TTC549 (cell line): ENCODE measurements around the gene ZFP30.
"Not testable (repeated sequence)": the region's sequence is repeated elsewhere in the genome, so short reads cannot be mapped to it uniquely, and the experiment has no call there.

ENCODE experiments used
- FAIRE-seq: peaks from 2 replicates; lab custom pipeline; 2012; peaks lifted over from hg19 to GRCh38; lab: Jason Lieb, UNC

ZFP30 gene

DNA sequence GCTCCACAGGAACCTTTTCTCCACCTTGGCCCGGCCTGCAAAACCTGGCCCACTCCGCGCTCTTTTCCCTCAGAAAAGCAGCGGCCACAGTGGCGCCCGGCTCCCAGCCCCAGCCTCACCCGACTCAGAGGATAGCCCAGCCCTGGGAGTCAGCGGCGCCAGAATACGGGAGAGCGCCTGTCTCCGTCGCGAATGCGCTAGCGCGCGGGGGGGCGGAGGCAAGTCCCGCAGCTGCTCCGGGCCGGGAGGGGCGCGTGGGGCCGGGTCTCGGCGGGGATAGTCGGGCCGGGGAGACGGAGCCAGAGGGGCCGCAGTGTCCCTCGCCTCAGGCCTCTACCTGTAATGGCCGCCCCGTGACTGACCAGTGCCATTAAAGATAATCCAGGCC lies at the start of gene ZFP30:
Gene ZFP30, minus strand, starts transcription at position 165 of the 388 bp plus-strand sequence. CDS start 7,643 bp downstream, outside the sequence.
- FAIRE-seq, result no peak

DNA sequence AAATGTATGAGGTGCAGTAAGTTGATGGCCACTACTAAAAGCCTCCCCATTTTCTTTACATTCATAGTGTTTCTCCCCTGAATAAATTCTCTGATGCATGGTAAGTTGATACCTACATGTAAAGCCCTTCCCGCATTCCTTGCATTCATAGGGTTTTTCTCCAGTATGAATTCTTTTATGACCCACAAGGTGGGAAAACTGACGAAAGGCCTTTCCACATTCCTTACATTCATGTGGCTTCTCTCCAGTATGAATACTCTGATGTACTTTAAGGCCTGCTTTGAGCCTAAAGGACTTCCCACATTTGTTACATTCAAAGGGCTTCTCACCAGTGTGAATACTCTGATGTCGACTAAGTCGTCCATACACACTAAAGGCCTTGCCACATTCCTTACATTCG lies 43.8 kb upstream of the ZFP30 start:
- no peak for FAIRE-seq

DNA sequence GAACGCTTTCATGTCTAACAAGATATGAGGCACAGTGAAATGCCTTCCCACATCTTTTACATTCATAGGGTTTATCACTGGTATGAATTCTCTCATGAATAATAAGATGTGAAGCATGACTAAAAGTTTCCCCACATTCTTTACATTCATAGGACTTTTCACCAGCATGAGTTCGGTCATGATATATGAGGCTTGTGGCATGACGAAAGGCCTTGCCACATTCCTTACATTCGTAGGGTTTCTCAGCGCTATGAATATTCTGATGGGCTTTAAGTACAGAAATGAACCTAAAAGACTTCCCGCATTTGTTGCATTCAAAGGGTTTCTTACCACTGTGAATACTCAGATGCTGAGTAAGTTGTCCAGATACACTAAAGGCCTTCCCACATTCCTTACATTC lies 43.0 kb upstream of the ZFP30 start:
- FAIRE-seq, result no peak

DNA sequence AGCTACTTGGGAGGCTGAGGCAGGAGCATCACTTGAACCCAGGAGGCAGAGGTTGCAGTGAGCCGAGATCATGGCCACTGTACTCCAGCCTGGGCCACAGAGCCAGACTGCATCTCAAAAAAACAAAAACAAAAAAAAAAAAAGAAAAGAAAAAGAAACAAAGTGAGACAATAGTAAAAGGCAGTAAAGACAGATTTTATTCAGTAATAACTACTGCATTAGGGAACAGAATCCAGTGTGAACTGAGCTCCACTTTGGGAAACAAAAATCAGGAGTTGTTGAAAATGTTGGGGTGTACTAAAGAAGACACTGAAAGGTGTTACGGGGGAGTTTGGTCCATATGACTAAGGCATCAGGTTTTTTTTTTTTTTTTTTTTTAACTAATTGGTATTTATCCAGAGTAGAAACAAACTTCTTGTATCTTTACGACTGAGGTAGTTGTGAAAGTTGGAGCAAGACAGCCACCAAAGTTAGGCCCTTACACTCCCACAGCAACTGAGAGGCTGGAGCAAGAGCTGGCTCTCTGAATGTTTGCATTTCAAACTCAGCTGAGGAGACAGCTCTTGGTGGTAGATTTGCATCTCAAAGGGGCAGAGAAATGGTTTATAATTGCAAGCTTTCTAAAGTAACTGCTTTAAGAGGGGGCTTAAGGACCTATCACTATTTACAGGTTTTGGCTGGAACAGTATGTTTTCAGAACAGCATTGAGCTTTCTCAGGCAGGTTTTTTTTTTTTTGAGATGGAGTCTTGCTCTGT lies 40.1 kb upstream of the ZFP30 start:
- no peak for FAIRE-seq

DNA sequence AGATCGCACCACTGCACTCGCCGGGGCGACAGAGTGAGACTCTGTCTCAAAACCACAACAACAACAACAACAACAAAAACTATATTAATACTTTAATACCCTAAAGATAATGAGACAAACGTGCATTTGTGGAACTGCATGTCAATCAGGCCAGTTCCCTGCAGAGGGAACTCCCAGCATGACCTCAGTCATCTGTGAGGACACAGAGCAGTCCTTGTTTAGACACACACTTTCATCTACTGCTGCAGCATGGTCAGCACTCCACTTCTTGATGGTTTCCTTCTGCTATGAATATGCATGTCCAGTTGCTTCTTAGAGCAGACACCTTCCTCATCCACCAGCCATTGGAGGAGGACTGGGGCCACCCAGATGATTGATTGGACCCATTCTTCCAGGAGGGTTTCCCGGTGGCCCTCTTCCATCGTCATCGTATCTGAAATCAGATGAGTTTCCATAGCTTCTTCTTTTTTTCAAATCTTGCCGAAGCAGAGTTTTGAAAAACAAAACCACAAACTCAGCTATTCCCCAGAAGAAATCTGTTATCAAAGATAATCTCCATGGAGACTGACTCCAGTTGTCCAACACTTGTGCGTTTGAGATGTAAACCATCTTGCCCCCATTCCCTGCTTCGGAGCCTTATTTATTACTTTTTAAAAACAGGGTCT lies 37.8 kb upstream of the ZFP30 start:
- no peak for FAIRE-seq

DNA sequence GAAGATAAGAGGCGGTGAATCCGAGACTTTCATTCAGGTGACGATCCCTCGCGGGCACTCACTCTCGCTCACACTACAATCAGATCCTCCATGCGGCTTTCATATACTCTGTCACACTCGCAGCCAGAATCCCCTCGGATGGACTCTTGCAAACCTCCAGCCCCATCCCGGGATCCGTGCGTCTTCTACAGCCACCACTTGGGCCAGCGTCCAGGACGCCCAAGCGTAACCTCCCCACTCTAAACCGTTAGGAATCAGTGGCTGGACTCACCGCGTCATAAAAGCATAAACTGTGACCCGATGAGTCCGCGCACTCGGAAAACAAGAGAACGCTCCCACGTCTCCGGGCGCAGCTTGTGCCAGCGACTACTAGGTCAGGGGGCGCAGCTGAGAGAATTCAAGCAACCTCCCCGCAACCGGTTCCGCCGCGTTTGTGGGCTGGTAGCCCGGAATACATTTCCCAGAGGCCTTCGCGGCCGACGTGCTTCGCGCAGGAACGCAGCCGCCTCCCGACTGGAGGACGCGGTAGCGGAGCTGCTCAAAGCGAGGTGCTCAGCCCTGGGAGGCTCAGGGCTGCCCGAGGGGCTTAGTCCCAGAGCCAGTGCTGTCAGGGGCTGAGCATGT lies 36.7 kb upstream of the ZFP30 start:
- FAIRE-seq, result no peak

DNA sequence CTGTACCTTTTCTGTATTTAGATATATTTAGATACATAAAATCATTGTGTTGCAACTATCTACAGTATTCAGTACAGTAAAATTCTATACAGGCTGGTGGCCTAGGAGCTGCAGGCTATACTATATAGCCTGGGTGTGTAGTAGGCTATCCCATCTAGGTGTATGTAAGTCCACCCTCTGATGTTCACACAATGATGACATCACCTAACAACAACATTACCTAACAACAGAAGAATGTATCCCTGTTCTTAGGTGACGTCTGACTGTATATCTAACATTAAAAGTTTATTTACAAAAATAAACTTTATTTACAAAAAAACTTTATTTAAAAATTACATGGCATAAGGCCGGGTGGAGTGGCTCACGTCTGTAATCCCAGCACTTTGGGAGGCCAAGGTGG lies 28.3 kb upstream of the ZFP30 start:
- FAIRE-seq, result no peak

DNA sequence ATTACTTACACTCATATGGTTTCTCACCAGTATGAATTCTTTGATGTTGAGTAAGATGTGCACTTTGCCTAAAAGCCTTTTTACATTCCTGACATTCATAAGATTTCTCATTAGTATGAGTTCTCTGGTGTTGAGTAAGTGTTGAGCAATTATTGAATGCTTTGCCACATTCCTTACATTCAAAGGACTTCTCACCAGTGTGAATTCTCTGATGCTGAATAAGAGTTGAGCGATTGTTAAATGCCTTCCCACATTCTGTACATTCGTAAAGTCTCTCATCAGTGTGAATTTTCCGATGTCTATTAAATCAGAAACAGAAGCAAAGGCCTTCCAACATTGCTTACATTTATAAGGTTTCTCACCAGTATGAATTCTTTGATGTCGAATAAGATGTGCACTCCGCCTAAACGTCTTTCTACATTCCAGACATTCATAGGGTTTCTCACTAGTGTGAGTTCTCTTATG lies 14.2 kb upstream of the ZFP30 start:
- FAIRE-seq, result no peak

DNA sequence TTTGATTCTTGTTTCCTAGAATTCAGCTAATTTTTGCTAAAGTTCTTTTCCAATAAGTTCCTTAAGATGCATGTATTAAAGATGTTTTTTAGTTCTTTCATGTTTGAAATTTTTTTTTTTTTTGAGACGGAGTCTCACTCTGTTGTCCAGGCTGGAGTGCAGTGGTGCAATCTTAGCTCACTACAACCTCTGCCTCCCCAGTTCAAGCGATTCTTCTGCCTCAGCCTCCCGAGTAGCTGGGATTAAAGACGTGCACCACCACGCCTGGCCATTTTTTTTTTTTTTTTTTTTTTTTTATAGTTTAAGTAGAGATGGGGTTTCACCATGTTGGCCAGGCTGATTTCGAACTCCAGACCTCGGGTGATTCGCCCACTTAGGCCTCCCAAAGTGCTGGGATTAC lies 1.9 kb upstream of the ZFP30 start:
- not testable (repeated sequence) for FAIRE-seq

DNA sequence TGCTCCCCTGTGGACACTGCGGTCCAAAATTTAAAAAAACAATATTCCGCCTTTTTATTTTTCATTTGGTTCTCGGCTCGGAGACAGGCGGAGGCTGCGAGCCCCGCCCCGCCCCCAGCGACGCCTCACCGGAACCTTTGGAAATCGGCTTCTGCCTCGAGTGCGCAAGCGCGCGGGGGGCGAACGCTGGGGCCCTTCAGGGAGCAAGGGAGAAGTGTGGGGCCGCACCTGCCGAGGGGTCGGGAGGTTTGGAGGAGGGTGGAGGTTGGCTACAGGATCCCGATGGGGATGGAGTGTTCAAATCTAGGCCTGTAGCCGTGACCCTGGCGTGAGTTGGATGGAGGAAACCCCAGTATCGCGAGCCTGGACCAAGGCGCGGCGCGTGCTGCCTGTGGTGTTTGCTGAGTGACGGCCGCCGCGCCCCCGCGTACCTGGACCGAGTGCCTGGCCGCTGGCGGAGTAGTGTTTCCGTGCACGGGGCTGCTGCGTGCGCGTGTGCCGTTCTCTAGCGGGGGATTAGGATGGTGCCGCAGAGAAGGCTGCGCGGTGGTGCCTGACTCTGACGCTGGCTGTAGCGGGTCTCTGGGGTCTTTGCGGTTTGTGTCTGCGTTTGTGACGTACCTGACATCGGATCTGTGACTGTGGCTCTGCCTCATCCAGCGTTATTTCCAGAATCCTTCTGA lies 565 bp upstream of the ZFP30 start:
- no peak for FAIRE-seq

DNA sequence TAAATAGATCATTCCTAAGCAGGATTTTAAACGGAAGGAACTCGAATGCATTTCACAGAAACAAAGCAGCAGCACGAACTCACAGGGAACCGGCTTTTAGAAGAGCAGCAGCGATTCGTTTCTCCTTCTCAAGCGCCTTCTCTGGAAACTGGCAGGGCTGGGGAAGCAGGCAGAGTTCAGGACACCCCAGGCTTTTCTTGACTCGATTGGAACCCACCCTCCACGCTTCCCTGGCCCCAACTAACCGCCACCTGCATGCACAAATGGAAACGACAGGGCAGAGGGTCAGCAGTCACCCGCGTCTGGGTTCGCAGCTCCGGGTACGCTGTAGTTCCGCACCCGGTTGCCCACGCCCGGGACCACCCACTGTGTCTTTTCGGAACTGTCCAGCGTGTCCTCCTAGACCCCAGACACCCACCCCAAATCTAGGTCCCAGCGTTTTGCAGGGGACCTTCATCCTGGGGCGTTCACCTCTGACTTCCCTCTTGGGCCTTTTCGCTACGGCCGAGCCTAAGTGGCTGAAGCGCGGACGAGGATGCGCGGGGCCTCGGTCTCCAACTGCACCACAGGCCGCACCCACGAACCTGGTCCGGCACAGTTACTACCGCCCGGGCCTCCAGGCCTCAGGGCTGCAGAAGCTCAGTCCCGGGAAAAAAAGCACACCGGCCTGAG lies 500 bp downstream of the ZFP30 start:
- FAIRE-seq, result no peak

DNA sequence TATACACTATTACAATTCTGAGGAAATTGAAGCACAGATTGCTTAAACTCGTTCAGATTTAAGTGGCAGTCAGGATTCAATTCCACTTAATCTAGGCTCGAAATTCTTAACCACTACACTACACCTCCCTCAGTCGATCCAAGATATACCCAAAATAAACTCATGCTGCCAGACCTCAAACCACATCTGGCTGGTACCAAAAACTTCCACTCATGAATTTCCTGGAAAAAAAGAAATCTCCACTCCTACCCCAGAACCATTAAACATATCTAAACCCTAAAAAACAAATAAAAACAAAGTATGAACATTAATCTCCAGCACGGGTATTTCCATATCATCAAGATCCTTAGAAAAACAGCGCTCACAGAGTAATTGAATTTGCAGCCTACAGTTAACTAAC lies 1.1 kb downstream of the ZFP30 start:
- FAIRE-seq, result no peak

DNA sequence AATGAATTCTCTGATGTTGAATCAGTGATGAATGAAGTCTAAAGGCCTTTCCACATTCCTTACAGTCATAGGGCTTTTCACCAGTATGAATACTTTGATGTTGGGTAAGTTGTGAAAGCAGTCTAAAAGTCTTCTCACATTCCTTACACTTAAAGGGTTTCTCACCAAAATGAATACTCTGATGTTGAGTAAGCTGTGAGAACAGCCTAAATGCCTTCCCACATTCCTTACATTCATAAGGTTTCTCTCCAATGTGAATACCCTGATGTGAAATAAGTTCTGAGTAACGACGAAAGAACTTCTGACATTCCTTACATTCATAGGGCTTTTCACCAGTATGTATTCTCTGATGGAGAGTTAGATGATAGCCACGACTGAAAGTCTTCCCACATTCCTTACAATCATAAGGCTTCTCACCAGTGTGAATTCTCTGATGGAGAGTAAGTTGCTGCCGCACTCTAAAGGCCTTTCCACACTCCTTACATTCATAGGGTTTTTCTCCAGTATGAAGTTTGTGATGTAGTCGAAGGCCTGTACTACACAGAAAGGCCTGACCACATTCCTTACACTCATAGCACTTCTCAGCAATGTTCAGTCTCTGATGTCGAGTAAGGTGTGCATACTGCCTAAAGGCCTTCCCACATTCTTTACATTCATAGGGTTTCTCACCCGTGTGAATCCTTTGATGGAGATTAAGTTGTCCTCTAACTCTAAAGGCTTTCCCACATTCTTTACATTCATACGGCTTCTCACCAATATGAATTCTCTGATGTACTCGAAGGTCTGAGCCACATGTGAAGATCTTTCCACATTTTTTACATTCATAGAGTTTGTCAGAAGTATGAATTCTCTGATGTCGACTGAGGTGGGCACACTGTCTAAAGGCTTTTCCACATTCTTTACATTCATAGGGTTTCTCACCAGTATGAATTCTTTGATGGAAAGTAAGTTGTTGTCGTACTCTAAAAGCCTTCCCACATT lies 19.9 kb downstream of the ZFP30 start:
- no peak for FAIRE-seq

DNA sequence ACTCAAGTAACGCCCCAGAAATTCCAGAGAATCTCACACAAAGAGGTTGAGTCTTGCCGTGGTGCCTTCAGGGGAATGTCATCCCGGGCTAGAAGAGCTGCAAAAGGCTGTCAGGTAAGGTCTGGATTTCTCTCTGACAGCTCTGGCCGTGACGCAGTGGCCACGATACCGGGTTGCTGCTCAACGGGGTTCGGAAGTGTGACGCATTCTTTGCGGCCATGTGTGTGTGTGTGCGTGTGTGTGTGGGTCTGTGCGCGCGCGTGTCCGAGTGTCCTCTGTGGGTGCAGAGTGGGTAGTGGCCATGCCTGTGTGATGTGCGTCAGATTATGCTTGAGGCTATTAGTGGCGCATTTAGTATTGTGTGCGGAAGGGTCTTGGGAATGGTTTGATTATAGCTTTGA lies 60.3 kb downstream of the ZFP30 start:
- no peak for FAIRE-seq

DNA sequence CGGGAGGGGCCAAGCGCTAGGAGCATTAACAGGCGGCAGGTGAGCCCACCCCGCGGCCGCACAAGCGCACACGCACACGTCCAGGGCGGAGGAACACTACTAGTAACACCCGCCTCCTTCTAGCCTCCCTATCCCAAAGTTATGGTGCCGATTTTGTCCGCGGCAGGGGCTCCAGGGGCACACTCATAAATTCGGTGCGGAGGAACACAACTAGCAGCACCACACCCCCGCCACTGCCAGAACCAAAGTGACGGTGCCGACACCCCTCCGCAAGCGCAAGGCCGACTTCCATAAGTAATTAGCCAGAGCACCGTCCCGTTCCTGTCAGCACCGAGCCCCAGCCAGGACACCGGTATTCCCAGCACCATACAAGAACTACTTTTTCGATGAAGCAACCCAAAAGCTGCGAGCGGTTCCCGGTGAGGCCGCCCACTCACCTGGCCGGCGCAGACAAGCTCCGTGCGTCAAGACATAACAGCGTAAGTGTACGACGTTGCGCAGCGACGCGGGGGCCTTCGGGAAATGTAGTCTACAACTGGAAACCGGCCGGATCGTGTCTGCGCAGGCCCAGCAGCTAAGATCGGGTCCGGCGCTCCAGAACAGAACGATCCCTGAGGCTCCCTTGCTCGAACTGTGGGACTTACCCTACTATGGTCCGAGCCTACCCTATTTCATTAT lies 60.8 kb downstream of the ZFP30 start, which contains the start of the genes ZNF540 and ZNF571:
Gene ZNF540, plus strand, starts transcription at position 573 of the 678 bp plus-strand sequence. CDS start 3,572 bp downstream, outside the sequence.
Gene ZNF571, minus strand, starts transcription at position 489 of the 678 bp plus-strand sequence. CDS start 8,116 bp downstream, outside the sequence.
- FAIRE-seq, result peak; percentile 85

DNA sequence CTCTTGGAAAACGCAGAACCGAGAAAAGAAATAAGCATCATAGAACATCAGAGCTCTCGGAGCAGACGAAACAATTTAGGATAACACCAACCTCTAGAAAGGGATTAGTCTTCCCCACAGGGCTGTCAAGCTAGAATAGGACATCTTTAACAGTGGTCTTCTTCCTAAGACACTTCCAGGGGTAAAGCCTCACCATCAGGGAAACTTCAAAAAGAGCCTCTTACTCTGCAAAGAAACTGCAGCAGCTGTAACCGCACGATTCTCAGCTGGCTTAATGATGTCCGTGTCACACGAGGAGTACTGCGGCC lies 61.3 kb downstream of the ZFP30 start:
- FAIRE-seq, result no peak

DNA sequence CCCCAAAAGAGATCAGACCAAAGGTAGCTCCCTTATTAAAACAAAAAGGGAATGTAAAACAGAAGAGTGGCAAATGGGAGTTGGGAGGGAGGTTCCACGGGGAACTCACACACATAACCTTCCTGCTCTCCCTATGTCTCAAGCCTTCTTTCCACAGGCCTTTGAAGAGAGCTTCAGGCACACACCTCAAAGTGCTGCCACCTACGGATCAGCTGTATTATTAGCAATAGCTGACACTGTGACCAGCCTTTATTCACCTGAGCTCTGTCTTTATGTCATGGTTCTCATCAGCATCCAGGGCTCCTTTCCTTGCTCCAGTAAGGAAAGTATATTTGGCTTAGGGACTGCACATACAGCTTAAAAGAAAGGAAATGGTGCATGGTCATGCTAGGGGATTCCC lies 71.9 kb downstream of the ZFP30 start:
- no peak for FAIRE-seq

DNA sequence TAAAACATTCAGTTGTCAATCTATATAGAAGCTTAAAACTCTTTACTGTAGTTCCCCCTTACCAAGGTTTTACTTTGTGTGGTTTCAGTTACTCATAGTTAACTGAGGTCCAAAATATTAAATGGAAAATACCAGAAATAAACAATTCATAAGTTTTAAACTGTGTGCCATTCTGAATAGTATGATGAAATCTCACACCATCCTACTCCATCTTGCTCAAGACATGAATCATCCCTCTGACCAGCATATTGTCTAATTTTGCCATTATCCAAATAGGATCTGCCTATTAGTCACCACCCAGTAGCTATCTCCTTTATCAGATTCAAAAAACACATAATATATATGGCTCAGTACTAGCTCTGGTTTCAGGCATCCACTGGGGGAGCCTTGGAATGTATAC lies 83.1 kb downstream of the ZFP30 start:
- FAIRE-seq, result no peak

DNA sequence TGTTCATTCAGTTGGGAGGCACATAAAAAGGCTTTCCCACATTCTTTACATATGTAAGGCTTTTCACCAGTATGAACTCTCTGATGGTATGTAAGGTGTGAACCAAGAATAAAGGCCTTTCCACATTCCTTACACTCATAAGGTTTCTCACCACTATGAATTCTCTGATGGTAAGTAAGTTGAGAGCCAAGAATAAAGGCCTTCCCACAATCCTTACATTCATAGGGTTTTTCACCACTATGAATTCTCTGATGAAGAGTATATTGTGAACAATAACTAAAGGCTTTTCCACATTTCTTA lies 89.9 kb downstream of the ZFP30 start:
- no peak for FAIRE-seq

DNA sequence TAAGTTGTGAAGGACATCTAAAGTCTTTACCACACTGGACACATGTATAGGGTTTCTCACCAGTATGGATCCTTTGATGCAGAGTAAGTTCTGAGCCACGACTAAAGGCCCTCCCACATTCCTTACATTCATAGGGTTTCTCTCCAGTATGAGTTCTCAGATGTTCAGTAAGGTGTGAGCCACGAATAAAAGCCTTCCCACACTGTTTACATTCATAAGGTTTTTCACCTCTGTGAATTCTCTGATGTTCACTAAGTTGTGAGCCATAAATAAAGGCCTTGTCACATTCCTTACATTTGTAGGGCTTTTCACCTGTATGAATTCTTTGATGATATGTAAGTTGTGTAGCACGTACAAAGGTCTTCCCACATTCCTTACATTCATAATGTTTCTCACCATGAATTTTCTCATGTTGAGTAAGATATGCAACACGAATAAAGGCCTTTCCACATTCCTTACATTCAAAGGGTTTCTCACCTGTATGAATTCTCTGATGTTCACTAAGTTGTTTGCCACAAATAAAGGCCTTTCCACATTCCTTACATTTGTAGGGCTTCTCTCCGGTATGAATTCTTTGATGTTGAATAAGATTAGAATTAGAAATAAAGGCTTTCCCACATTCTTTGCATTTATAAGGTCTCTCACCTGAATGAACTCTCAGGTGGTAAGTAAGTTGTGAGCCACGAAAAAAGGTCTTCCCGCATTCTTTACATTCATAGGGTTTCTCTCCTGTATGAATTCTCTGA lies 90.5 kb downstream of the ZFP30 start:
- no peak for FAIRE-seq
